ENCODE results near the gene FOXL1.

The FOXL1 gene

DNA sequence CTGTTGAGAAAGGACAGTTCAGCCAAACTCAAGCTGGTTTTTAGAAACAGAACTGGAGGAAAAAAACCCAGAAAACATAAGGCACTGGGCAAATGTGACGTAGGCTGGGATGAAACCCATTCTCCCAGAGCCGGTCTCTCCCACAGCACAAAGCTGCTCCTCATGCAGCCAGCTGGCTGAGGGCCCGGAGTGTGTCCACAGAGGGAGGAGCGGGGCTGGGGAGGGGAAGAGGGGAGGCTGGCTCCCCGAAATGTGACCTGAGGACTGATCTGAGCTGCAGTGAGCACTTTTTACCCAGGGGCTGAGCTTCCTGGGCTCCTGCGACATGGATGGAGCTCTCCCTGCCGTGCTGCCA, 47.2 kb upstream of the FOXL1 start:
- H4K20me1 ChIP-seq (ENCODE audit: control insufficient read depth, insufficient read depth, low read depth, low read length), result no peaks in the 10 kb centered on the region
- no peaks in the 10 kb centered on the region for H3K27me3 ChIP-seq (ENCODE audit: control insufficient read depth, low read length)
- H3K9me3 ChIP-seq (ENCODE audit: control insufficient read depth, insufficient read depth, low read length), result no peaks in the 10 kb centered on the region
- no peak overlapping the region for H3K4me2 ChIP-seq (ENCODE audit: low read length)
- H3K4me1 ChIP-seq (ENCODE audit: control insufficient read depth, low read length), result no peaks in the 10 kb centered on the region
- no peaks in the 10 kb centered on the region for H3K9me2 ChIP-seq (replicated peaks; ENCODE audit: control insufficient read depth, low read length)
- H3K27ac ChIP-seq (ENCODE audit: low read depth, low read length), result no peak overlapping the region
- no peaks in the 10 kb centered on the region for H3K36me3 ChIP-seq (ENCODE audit: control insufficient read depth, low read length)
- no peaks in the 10 kb centered on the region for H3K79me2 ChIP-seq (ENCODE audit: control insufficient read depth, low read length)
- TF ChIP-seq EZH2phosphoT487 (IDR thresholded peaks at IDR 0.05; ENCODE audit: borderline replicate concordance, low read length), result no peak
- TF ChIP-seq, protein P1, sequence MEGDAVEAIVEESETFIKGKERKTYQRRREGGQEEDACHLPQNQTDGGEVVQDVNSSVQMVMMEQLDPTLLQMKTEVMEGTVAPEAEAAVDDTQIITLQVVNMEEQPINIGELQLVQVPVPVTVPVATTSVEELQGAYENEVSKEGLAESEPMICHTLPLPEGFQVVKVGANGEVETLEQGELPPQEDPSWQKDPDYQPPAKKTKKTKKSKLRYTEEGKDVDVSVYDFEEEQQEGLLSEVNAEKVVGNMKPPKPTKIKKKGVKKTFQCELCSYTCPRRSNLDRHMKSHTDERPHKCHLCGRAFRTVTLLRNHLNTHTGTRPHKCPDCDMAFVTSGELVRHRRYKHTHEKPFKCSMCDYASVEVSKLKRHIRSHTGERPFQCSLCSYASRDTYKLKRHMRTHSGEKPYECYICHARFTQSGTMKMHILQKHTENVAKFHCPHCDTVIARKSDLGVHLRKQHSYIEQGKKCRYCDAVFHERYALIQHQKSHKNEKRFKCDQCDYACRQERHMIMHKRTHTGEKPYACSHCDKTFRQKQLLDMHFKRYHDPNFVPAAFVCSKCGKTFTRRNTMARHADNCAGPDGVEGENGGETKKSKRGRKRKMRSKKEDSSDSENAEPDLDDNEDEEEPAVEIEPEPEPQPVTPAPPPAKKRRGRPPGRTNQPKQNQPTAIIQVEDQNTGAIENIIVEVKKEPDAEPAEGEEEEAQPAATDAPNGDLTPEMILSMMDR (IDR thresholded peaks at IDR 0.05; ENCODE audit: low read depth, low read length, poor library complexity, severe bottlenecking), result no peak
- H3K4me3 ChIP-seq (ENCODE audit: low read length), result no peak overlapping the region
- no peaks in the 10 kb centered on the region for H3F3A ChIP-seq (ENCODE audit: control insufficient read depth, insufficient read depth)

DNA sequence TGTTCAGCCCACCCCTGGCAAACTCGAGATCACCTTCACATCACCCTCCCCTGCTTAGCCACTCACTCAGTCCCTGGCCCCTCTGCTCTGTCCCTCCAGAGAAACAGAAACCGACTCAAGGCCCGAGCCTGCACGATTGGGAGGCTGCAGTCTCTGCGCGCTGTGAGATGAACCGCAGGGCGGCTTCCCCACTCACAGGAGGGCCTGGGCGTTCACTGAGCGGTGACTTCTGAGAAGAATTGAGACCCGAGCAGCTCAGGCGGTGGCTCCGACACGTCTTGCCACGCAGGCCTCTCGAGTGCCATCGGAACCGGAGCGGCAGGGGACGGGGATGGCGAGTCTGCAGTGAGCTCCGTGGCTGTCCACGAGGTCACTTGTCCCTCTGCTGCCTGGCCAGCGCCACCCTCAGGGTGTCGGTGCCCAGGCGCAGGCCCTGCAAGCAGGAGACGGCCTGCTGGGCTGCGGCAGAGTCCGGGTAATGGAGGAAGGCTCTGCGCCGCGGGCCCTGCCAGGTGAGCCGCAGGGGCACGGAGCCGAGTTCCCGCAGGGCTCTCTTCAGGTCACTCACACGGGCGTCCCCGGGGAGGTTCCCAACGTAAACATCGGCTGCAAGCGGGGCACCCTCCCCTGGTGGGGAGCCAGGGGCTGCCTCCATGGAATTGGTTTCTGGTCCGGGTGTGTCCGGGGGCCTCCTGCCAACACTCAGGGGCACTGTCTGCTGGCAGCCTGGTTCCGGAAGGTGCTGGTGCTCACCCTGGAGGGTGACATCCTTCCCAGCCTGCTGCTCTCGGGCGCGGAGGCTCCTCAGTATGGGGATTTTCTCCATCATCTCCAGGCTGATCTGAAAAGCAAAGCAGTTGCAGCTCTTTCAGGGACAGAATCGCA, 46.5 kb upstream of the FOXL1 start:
- Histone ChIP-seq H3K9me3 (ENCODE audit: control insufficient read depth, insufficient read depth, low read length) (no peaks in the 10 kb centered on the region), H3F3A (ENCODE audit: control insufficient read depth, insufficient read depth) (no peaks in the 10 kb centered on the region), H3K36me3 (ENCODE audit: control insufficient read depth, low read length) (no peaks in the 10 kb centered on the region), H3K27me3 (ENCODE audit: control insufficient read depth, low read length) (no peaks in the 10 kb centered on the region), H3K79me2 (ENCODE audit: control insufficient read depth, low read length) (no peaks in the 10 kb centered on the region), H3K27ac (ENCODE audit: low read depth, low read length) (no peak overlapping the region), H3K4me1 (ENCODE audit: control insufficient read depth, low read length) (no peaks in the 10 kb centered on the region), H3K9me2 (replicated peaks; ENCODE audit: control insufficient read depth, low read length) (no peaks in the 10 kb centered on the region), H3K4me2 (ENCODE audit: low read length) (no peak overlapping the region), H3K4me3 (ENCODE audit: low read length) (no peak overlapping the region), H4K20me1 (ENCODE audit: control insufficient read depth, insufficient read depth, low read depth, low read length) (no peaks in the 10 kb centered on the region)
- TF ChIP-seq EZH2phosphoT487 (IDR thresholded peaks at IDR 0.05; ENCODE audit: borderline replicate concordance, low read length), result no peak
- TF ChIP-seq, protein P1 (IDR thresholded peaks at IDR 0.05; ENCODE audit: low read depth, low read length, poor library complexity, severe bottlenecking), result no peak

DNA sequence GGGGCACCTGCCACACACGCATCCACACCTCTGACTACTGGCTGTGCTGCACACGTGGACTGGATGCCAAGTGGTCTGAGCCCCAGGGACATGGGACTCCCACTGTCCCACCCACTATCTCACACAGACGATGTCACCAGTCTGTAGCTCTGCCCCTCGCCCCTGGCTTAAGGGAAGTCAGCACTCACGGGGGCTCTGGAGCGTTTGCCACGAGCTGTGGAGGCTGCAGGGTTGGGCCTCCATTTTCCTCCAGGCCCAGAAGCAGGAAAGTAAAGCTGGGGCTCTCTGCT, 45.9 kb upstream of the FOXL1 start:
- no peaks in the 10 kb centered on the region for H3K27me3 ChIP-seq (ENCODE audit: control insufficient read depth, low read length)
- H3K9me2 ChIP-seq (replicated peaks; ENCODE audit: control insufficient read depth, low read length), result no peaks in the 10 kb centered on the region
- H3K4me3 ChIP-seq (ENCODE audit: low read length), result no peak overlapping the region
- H3K4me2 ChIP-seq (ENCODE audit: low read length), result no peak overlapping the region
- H3K4me1 ChIP-seq (ENCODE audit: control insufficient read depth, low read length), result no peaks in the 10 kb centered on the region
- H3K9me3 ChIP-seq (ENCODE audit: control insufficient read depth, insufficient read depth, low read length), result no peaks in the 10 kb centered on the region
- H3K36me3 ChIP-seq (ENCODE audit: control insufficient read depth, low read length), result no peaks in the 10 kb centered on the region
- no peaks in the 10 kb centered on the region for H4K20me1 ChIP-seq (ENCODE audit: control insufficient read depth, insufficient read depth, low read depth, low read length)
- no peak overlapping the region for H3K27ac ChIP-seq (ENCODE audit: low read depth, low read length)
- no peak for TF ChIP-seq EZH2phosphoT487 (IDR thresholded peaks at IDR 0.05; ENCODE audit: borderline replicate concordance, low read length)
- TF ChIP-seq, protein P1 (IDR thresholded peaks at IDR 0.05; ENCODE audit: low read depth, low read length, poor library complexity, severe bottlenecking), result no peak
- no peaks in the 10 kb centered on the region for H3F3A ChIP-seq (ENCODE audit: control insufficient read depth, insufficient read depth)
- H3K79me2 ChIP-seq (ENCODE audit: control insufficient read depth, low read length), result no peaks in the 10 kb centered on the region
